GM18861 (cell line): Measurements from ENCODE around the gene SPATA6L.
"Not testable (repeated sequence)": the region's sequence is repeated elsewhere in the genome, so short reads cannot be mapped to it uniquely, and the experiment has no call there.

Experiments
- ATAC-seq: cut with Tn5 transposase; IDR thresholded peaks from one replicate; pipeline ENCODE4 v1.9.1; 2021; ENCODE audit not compliant: unreplicated experiment

Gene SPATA6L

GRCh38 chr9:4640027-4640426 is 26.3 kb downstream of the SPATA6L start:
- ATAC-seq = no peak

GRCh38 chr9:4639420-4639819 is 26.9 kb downstream of the SPATA6L start:
- no peak for ATAC-seq

- no peak for ATAC-seq
Measured at GRCh38 chr9:4638968-4639367, 27.3 kb downstream of the SPATA6L start.

- no peak for ATAC-seq
Measured at GRCh38 chr9:4630836-4631235, 35.4 kb downstream of the SPATA6L start.

GRCh38 chr9:4622016-4622415 is 44.3 kb downstream of the SPATA6L start:
- ATAC-seq = no peak

- ATAC-seq = no peak
Measured at GRCh38 chr9:4620881-4621555, 45.3 kb downstream of the SPATA6L start.

- ATAC-seq = no peak
Measured at GRCh38 chr9:4620057-4620765, 46.1 kb downstream of the SPATA6L start.

- no peak for ATAC-seq
Measured at GRCh38 chr9:4618700-4619099, 47.6 kb downstream of the SPATA6L start.

- ATAC-seq = no peak
Measured at GRCh38 chr9:4617752-4618151, 48.5 kb downstream of the SPATA6L start.

- no peak for ATAC-seq
Measured at GRCh38 chr9:4615778-4616177, 50.5 kb downstream of the SPATA6L start.

GRCh38 chr9:4615251-4615650 is 51.0 kb downstream of the SPATA6L start:
- ATAC-seq = no peak

GRCh38 chr9:4614627-4615026 is 51.7 kb downstream of the SPATA6L start:
- no peak for ATAC-seq

- ATAC-seq = not testable (repeated sequence)
Measured at GRCh38 chr9:4606033-4606432, 60.2 kb downstream of the SPATA6L start.

GRCh38 chr9:4604678-4605095 is 61.6 kb downstream of the SPATA6L start:
- no peak for ATAC-seq

GRCh38 chr9:4603830-4604229 is 62.5 kb downstream of the SPATA6L start:
- no peak for ATAC-seq

- no peak for ATAC-seq
Measured at GRCh38 chr9:4600368-4600767, 65.9 kb downstream of the SPATA6L start.

- peak; percentile 68 for ATAC-seq
Measured at GRCh38 chr9:4596165-4596922, 69.9 kb downstream of the SPATA6L start.

- no peak for ATAC-seq
Measured at GRCh38 chr9:4594994-4595393, 71.3 kb downstream of the SPATA6L start.

- ATAC-seq = no peak
Measured at GRCh38 chr9:4594545-4594944, 71.7 kb downstream of the SPATA6L start.

GRCh38 chr9:4592886-4593285 is 73.4 kb downstream of the SPATA6L start:
- ATAC-seq = no peak

- no peak for ATAC-seq
Measured at GRCh38 chr9:4592295-4592694, 74.0 kb downstream of the SPATA6L start.

GRCh38 chr9:4591123-4591500 is 75.2 kb downstream of the SPATA6L start:
- no peak for ATAC-seq
